H1 (cell line): ENCODE results near the gene TBC1D22A. TPM values are rescaled to one million over a fixed set of nuclear protein-coding genes. Genes with fewer than 3 reads are reported as not detected.

Experiments used
- CTCF ChIA-PET: fragments of 300-600 bp; sonication (Branson Sonifier 250); formaldehyde crosslinking; loops from one replicate; lab custom pipeline; 2021; ENCODE audit not compliant: partially characterized antibody; lab: Charles Lee
- POLR2A ChIA-PET: fragments of 300-600 bp; sonication (Branson Sonifier 250); formaldehyde crosslinking; loops from one replicate; lab custom pipeline; 2021; ENCODE audit warnings: inconsistent platforms; ENCODE audit not compliant: partially characterized antibody; lab: Charles Lee
- DNase-seq, 2 experiments: peaks; one replicate each; pipeline versions ENCODE4 v3.0.0 to v3.0.0-alpha.2; 2010 to 2022; ENCODE audit warnings: low spot score in 2 of 2, low read depth in 1 of 2, mixed read lengths in 1 of 2
- FAIRE-seq: peaks from 2 replicates; lab custom pipeline; 2011; peaks lifted over from hg19 to GRCh38; lab: Jason Lieb, UNC
- H2AFZ ChIP-seq: 2 replicates; pipeline ENCODE4 v1.8.1; 2012; ENCODE audit warnings: low read length, inconsistent platforms
- H2AK5ac ChIP-seq: 2 replicates; pipeline ENCODE4 v1.6.1; 2013; ENCODE audit warnings: low read depth, low read length
- H2BK120ac ChIP-seq: replicated peaks from 2 replicates; pipeline ENCODE3; 2013; ENCODE audit warnings: low read depth, low read length, inconsistent platforms
- H2BK12ac ChIP-seq: 2 replicates; pipeline ENCODE4 v1.6.1; 2013; ENCODE audit warnings: low read depth, low read length
- H2BK15ac ChIP-seq: 2 replicates; pipeline ENCODE4 v1.6.1; 2013; ENCODE audit warnings: low read length
- H2BK20ac ChIP-seq: 2 replicates; pipeline ENCODE4 v1.6.1; 2013; ENCODE audit warnings: low read length
- H2BK5ac ChIP-seq: 2 replicates; pipeline ENCODE4 v1.6.1; 2013; ENCODE audit warnings: low read depth, low read length
- H3K14ac ChIP-seq: 2 replicates; pipeline ENCODE4 v1.6.1; 2013; ENCODE audit warnings: inconsistent platforms; ENCODE audit not compliant: insufficient read length
- H3K18ac ChIP-seq: 2 replicates; pipeline ENCODE4 v1.6.1; 2013; ENCODE audit warnings: low read length; ENCODE audit errors: extremely low read depth
- H3K23ac ChIP-seq: 2 replicates; pipeline ENCODE4 v1.6.1; 2013; ENCODE audit warnings: inconsistent platforms; ENCODE audit not compliant: insufficient read length
- H3K23me2 ChIP-seq: 2 replicates; pipeline ENCODE4 v1.6.1; 2013; ENCODE audit warnings: low read depth, low read length
- H3K27ac ChIP-seq: 2 replicates; pipeline ENCODE4 v1.6.1; 2011; ENCODE audit warnings: low read depth, low read length, inconsistent platforms
- H3K27me3 ChIP-seq, 4 experiments: replicated peaks in 1 of 4; 1 replicate in 1 of 4; 2 replicates in 3 of 4; pipeline versions ENCODE4 v1.6.1 to v1.8.1; 2011 to 2013; ENCODE audit warnings: low read length in 3 of 4, mild to moderate bottlenecking in 3 of 4, inconsistent platforms in 2 of 4, mixed read lengths in 2 of 4, moderate library complexity in 1 of 4; ENCODE audit not compliant: control insufficient read depth in 3 of 4, insufficient read depth in 3 of 4; ENCODE audit errors: extremely low read depth in 1 of 4
- H3K36me3 ChIP-seq, 4 experiments: 2 replicates each; pipeline versions ENCODE4 v1.6.1 to v1.8.1; 2011 to 2013; ENCODE audit warnings: mild to moderate bottlenecking in 4 of 4, low read length in 3 of 4, moderate library complexity in 2 of 4, control low read depth in 1 of 4, inconsistent platforms in 1 of 4; ENCODE audit not compliant: insufficient read depth in 4 of 4, control insufficient read depth in 2 of 4
- H3K4ac ChIP-seq: replicated peaks from 2 replicates; pipeline ENCODE3; 2013; ENCODE audit warnings: low read length, low read depth, mixed read lengths, inconsistent platforms; ENCODE audit not compliant: insufficient read length
- H3K4me1 ChIP-seq, 4 experiments: replicated peaks in 1 of 4; 1 replicate in 1 of 4; 2 replicates in 3 of 4; pipeline versions ENCODE4 v1.6.1 to v1.8.1; 2011 to 2013; ENCODE audit warnings: low read length in 3 of 4, inconsistent platforms in 2 of 4, mixed read lengths in 1 of 4; ENCODE audit not compliant: insufficient read depth in 4 of 4, control insufficient read depth in 3 of 4
- H3K4me2 ChIP-seq, 2 experiments: 2 replicates each; pipeline versions ENCODE4 v1.6.1 to v1.8.1; 2011 to 2013; ENCODE audit warnings: low read depth in 2 of 2, low read length in 2 of 2, control low read depth in 1 of 2, inconsistent platforms in 1 of 2, mild to moderate bottlenecking in 1 of 2; ENCODE audit not compliant: insufficient read depth in 1 of 2
- H3K4me3 ChIP-seq, 4 experiments: fragments of 200-600, 300-600 bp in 1 of 4; sonication (generic), shearing (Covaris generic), sonication (Bioruptor Twin) in 1 of 4; 2 replicates each; pipeline versions ENCODE4 v1.5.1 to v1.8.1; 2011 to 2016; ENCODE audit warnings: low read length in 4 of 4, low read depth in 3 of 4, control low read depth in 2 of 4, inconsistent platforms in 2 of 4, mild to moderate bottlenecking in 2 of 4, mixed read lengths in 1 of 4, moderate library complexity in 1 of 4; ENCODE audit not compliant: insufficient read depth in 2 of 4; ENCODE audit errors: extremely low read depth in 1 of 4
- H3K56ac ChIP-seq: replicated peaks from 2 replicates; pipeline ENCODE3; 2013; ENCODE audit warnings: low read depth, mild to moderate bottlenecking, mixed read lengths, low read length, inconsistent platforms; ENCODE audit not compliant: insufficient read length
- H3K79me1 ChIP-seq: 2 replicates; pipeline ENCODE4 v1.6.1; 2013; ENCODE audit warnings: low read depth, low read length, control low read depth
- H3K79me2 ChIP-seq, 2 experiments: 2 replicates each; pipeline versions ENCODE4 v1.6.1 to v1.8.1; 2012 to 2013; ENCODE audit warnings: low read length in 2 of 2, mild to moderate bottlenecking in 2 of 2, inconsistent platforms in 1 of 2; ENCODE audit not compliant: insufficient read depth in 2 of 2, control insufficient read depth in 1 of 2
- H3K9ac ChIP-seq, 4 experiments: replicated peaks in 1 of 4; 1 replicate in 1 of 4; 2 replicates in 3 of 4; pipeline versions ENCODE4 v1.6.1 to v1.8.1; 2011 to 2013; ENCODE audit warnings: low read depth in 3 of 4, low read length in 3 of 4, control low read depth in 2 of 4, mild to moderate bottlenecking in 2 of 4, moderate library complexity in 2 of 4, inconsistent platforms in 1 of 4; ENCODE audit errors: extremely low read depth in 1 of 4
- H3K9me3 ChIP-seq, 2 experiments: 2 replicates each; pipeline versions ENCODE4 v1.6.1 to v1.8.1; 2012 to 2013; ENCODE audit warnings: mild to moderate bottlenecking in 2 of 2, moderate library complexity in 2 of 2, control low read depth in 1 of 2, inconsistent platforms in 1 of 2, low read depth in 1 of 2, low read length in 1 of 2, mixed read lengths in 1 of 2; ENCODE audit not compliant: insufficient read depth in 2 of 2
- H4K20me1 ChIP-seq, 2 experiments: replicated peaks in 1 of 2; 2 replicates each; pipeline versions ENCODE3 to v1.8.1; 2011 to 2013; ENCODE audit warnings: inconsistent platforms in 2 of 2, low read length in 2 of 2, mild to moderate bottlenecking in 1 of 2; ENCODE audit not compliant: insufficient read depth in 2 of 2, control insufficient read depth in 1 of 2
- H4K5ac ChIP-seq: 2 replicates; pipeline ENCODE4 v1.6.1; 2013; ENCODE audit warnings: low read length, low read depth, mixed read lengths, inconsistent platforms; ENCODE audit not compliant: insufficient read length
- H4K8ac ChIP-seq: 2 replicates; pipeline ENCODE4 v1.8.0; 2013; ENCODE audit warnings: mild to moderate bottlenecking, moderate library complexity, low read length, inconsistent platforms; ENCODE audit not compliant: insufficient read depth; ENCODE audit errors: extremely low read depth
- H4K91ac ChIP-seq: replicated peaks from 2 replicates; pipeline ENCODE3; 2013; ENCODE audit warnings: low read length, mixed read lengths, inconsistent platforms; ENCODE audit not compliant: insufficient read length
- BCL11A ChIP-seq, 2 experiments: IDR thresholded peaks; one replicate each; pipeline ENCODE4 v1.6.1; 2011; ENCODE audit warnings: low read depth in 2 of 2, low read length in 2 of 2, mild to moderate bottlenecking in 2 of 2
- BRCA1 ChIP-seq: IDR thresholded peaks from 2 replicates; pipeline ENCODE4 v1.6.1; 2012; ENCODE audit warnings: low read depth, low read length, improper control_type of control experiment
- CTBP2 ChIP-seq: IDR thresholded peaks from 2 replicates; pipeline ENCODE4 v1.7.0; 2011; ENCODE audit warnings: borderline replicate concordance, mild to moderate bottlenecking, moderate library complexity, mixed read lengths, low read length; ENCODE audit not compliant: insufficient read depth, insufficient read length
- GTF2F1 ChIP-seq: IDR thresholded peaks from 2 replicates; pipeline ENCODE4 v1.6.1; 2012; ENCODE audit warnings: low read depth, low read length, improper control_type of control experiment, borderline replicate concordance
- HDAC6 ChIP-seq: IDR thresholded peaks from one replicate; pipeline ENCODE4 v1.7.1; 2012; ENCODE audit warnings: low read depth, mild to moderate bottlenecking, inconsistent platforms, low read length, moderate library complexity
- JUND ChIP-seq: IDR thresholded peaks from 2 replicates; pipeline ENCODE4 v1.6.1; 2011; ENCODE audit warnings: mild to moderate bottlenecking, improper control_type of control experiment, low read length
- NRF1 ChIP-seq: IDR thresholded peaks from 2 replicates; pipeline ENCODE4 v1.6.1; 2011; ENCODE audit warnings: mild to moderate bottlenecking, low read depth, low read length, improper control_type of control experiment
- PHF8 ChIP-seq: fragments of 200-600 bp; sonication (generic); conservative IDR thresholded peaks from 2 replicates; pipeline ENCODE4 v1.7.1; 2012; ENCODE audit warnings: low read depth, mild to moderate bottlenecking, inconsistent platforms, low read length, moderate library complexity
- TCF12 ChIP-seq: IDR thresholded peaks from 2 replicates; pipeline ENCODE4 v1.6.1; 2011; ENCODE audit warnings: low read depth, mild to moderate bottlenecking, low read length
- ZNF274 ChIP-seq: IDR thresholded peaks from 2 replicates; pipeline ENCODE4 v1.7.0; 2012; ENCODE audit warnings: low read length, borderline replicate concordance; ENCODE audit errors: extremely low read depth
- WGBS, 2 experiments: shearing (Covaris generic) in 1 of 2; methylation state at CpG; one replicate each; pipeline versions ENCODE4 v1.1.6 to v1.1.7; 2013 to 2015; ENCODE audit warnings: low lambda C conversion rate in 2 of 2, mixed read lengths in 2 of 2, inconsistent platforms in 1 of 2, low coverage in 1 of 2, missing lambda C conversion rate in 1 of 2; ENCODE audit not compliant: insufficient replicate concordance in 2 of 2, insufficient coverage in 1 of 2, insufficient read length in 1 of 2; ENCODE audit errors: extremely low coverage in 1 of 2, missing lambda C conversion rate in 1 of 2; 5-methylcytosine and 5-hydroxymethylcytosine counted together
- polyA plus RNA-seq, 7 experiments: library from polyadenylated mRNA; depleted of rRNA in 3 of 7; stranded (reverse) in 5 of 7; unstranded in 2 of 7; fragments of >200 nt in 5 of 7; fragments of 200-250 nt in 2 of 7; gene quantifications; 1 replicate in 5 of 7; 2 replicates in 1 of 7; 4 replicates in 1 of 7; pipeline versions ENCODE4 v1.2.1 to v1.2.3, GENCODE V29; 2011 to 2013; ENCODE audit warnings: missing spikeins in 2 of 7, mixed read lengths in 2 of 7
- total RNA-seq: library from RNA; stranded (reverse); fragmentation: NEBNext Ultra II Directional; extraction: Animal tissue kit (Norgen Biotek cat#: 25700); gene quantifications from 2 replicates; pipeline ENCODE4 v1.2.1, GENCODE V29; 2021
- TF ChIP-seq, protein P1 (sequence below): IDR thresholded peaks from 2 replicates; pipeline ENCODE4 v1.6.1; 2012; ENCODE audit warnings: inconsistent platforms
- TF ChIP-seq, protein P2 (sequence below): IDR thresholded peaks from 2 replicates; pipeline ENCODE4 v1.6.1; 2012; ENCODE audit warnings: inconsistent platforms
- TF ChIP-seq, protein P3 (sequence below): IDR thresholded peaks from 2 replicates; pipeline ENCODE4 v1.6.1; 2011; ENCODE audit warnings: low read depth, mild to moderate bottlenecking, low read length; ENCODE audit not compliant: insufficient read depth

TBC1D22A gene
- total and polyA plus RNA-seq, 2 of the 8 experiments (the other 6 are each of a cell fraction or from before 2014, with no cell fraction given) = 11.9 to 18.4 TPM

DNA sequence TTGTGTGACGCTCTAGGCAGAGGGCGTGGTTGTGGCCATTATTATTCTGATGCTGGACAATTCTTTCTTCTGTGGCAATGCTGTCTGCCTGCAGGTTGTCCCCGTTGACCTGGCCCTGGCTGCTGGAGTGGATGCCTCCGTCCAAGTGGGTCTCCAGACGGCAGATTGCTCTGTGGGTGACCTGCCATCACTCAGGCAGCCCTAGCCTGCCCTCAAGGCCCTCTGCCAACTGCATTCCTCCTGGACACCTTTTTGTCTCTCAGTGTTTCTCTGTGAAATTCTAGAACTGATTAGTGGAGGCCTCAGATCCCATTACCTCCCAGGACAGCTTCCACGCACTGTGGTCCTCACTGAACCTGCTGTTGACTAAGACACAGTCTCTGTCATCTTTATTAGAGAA lies 86.7 kb downstream of the TBC1D22A start:
- H4K91ac ChIP-seq = no peak overlapping the region
- POLR2A ChIA-PET = no interaction called here
- CTCF ChIA-PET = no interaction called here
- H4K8ac ChIP-seq = no peak overlapping the region
- DNase-seq = peak in 1 of 2 experiments; percentile 31
- H3K9me3 ChIP-seq = no peaks in the 10 kb centered on the region
- H3K14ac ChIP-seq = no peak overlapping the region
- no peaks in the 10 kb centered on the region for H3K27me3 ChIP-seq
- no peak overlapping the region for H3K27ac ChIP-seq
- H2AFZ ChIP-seq = no peak overlapping the region
- no peak overlapping the region for H3K56ac ChIP-seq
- H3K23me2 ChIP-seq = no peaks in the 10 kb centered on the region
- H3K36me3 ChIP-seq = no peaks in the 10 kb centered on the region; a peak in 1 of 8 replicates
- H3K4ac ChIP-seq = no peak overlapping the region
- no peaks in the 10 kb centered on the region for H3K79me2 ChIP-seq
- no peak overlapping the region for H3K4me3 ChIP-seq
- no peak overlapping the region for H3K18ac ChIP-seq
- no peak overlapping the region for H3K9ac ChIP-seq
- H3K79me1 ChIP-seq = peaks cover 6% of the 10 kb centered on the region
- H2BK15ac ChIP-seq = no peak overlapping the region
- TF ChIP-seq CTBP2 (no peak), TCF12 (no peak), GTF2F1 (no peak), BRCA1 (no peak), HDAC6 (no peak), PHF8 (no peak), NRF1 (no peak), ZNF274 (no peak), JUND (no peak), BCL11A (IDR thresholded peaks at IDR 0.05; ENCODE audit: low read depth in 2 of 2, low read length in 2 of 2) (no peak)
- TF ChIP-seq, protein P1, sequence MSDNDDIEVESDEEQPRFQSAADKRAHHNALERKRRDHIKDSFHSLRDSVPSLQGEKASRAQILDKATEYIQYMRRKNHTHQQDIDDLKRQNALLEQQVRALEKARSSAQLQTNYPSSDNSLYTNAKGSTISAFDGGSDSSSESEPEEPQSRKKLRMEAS = no peak
- TF ChIP-seq, protein P2, sequence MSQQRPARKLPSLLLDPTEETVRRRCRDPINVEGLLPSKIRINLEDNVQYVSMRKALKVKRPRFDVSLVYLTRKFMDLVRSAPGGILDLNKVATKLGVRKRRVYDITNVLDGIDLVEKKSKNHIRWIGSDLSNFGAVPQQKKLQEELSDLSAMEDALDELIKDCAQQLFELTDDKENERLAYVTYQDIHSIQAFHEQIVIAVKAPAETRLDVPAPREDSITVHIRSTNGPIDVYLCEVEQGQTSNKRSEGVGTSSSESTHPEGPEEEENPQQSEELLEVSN = no peak
- TF ChIP-seq, protein P3, sequence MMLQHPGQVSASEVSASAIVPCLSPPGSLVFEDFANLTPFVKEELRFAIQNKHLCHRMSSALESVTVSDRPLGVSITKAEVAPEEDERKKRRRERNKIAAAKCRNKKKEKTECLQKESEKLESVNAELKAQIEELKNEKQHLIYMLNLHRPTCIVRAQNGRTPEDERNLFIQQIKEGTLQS = no peak
- TF ChIP-seq, all 59 proteins: peak for 0
- Histone ChIP-seq H2AK5ac (no peak overlapping the region), H3K4me1 (peaks cover 0 to 4% (median 2%) of the 10 kb centered on the region in 4 experiments; a peak in 4 of 7 replicates), H4K5ac (no peak overlapping the region), H2BK120ac (no peak overlapping the region), H3K4me2 (no peak overlapping the region), H2BK5ac (no peak overlapping the region), H4K20me1 (peaks cover 2 to 4% of the 10 kb centered on the region in 2 experiments), H2BK12ac (no peak overlapping the region), H3K23ac (no peak overlapping the region), H2BK20ac (no peak overlapping the region)
- WGBS, 2 experiments = 95% methylated on average over 6 of the region's 6 CpGs; no CpG with 5 or more reads in 1 of the 2 experiments
- no peak for FAIRE-seq
